MM.1S (cell line): ENCODE data around the gene SERPINA3.
"Not testable (repeated sequence)": the region's sequence is repeated elsewhere in the genome, so short reads cannot be mapped to it uniquely, and the experiment has no call there.

Experiments used
- DNase-seq: peaks from one replicate; pipeline ENCODE4 v3.0.0-alpha.2; 2015
- H2AFZ ChIP-seq: fragments of 300-600 bp; sonication (generic); 2 replicates; pipeline ENCODE4 v1.6.0; 2016; ENCODE audit warnings: antibody characterized with exemption, low read length
- H3F3A ChIP-seq: fragments of 300-600 bp; sonication (generic); 2 replicates; pipeline ENCODE4 v1.6.1; 2016; ENCODE audit warnings: mild to moderate bottlenecking, antibody characterized with exemption, low read length, moderate library complexity, mixed read lengths; ENCODE audit not compliant: insufficient read depth
- H3K27ac ChIP-seq: fragments of 300-600 bp; sonication (generic); 2 replicates; pipeline ENCODE4 v1.5.1; 2016; ENCODE audit warnings: mild to moderate bottlenecking, low read length
- H3K27me3 ChIP-seq: fragments of 300-600 bp; sonication (generic); replicated peaks from 2 replicates; pipeline ENCODE4 v1.6.0; 2016; ENCODE audit warnings: low read length; ENCODE audit not compliant: insufficient read depth
- H3K36me3 ChIP-seq: fragments of 300-600 bp; sonication (generic); replicated peaks from 2 replicates; pipeline ENCODE4 v1.6.1; 2016; ENCODE audit warnings: mild to moderate bottlenecking, low read length, mixed read lengths; ENCODE audit not compliant: insufficient read depth
- H3K4me1 ChIP-seq: fragments of 300-600 bp; sonication (generic); 2 replicates; pipeline ENCODE4 v1.6.1; 2016; ENCODE audit warnings: low read length, mixed read lengths
- H3K4me2 ChIP-seq: fragments of 300-600 bp; sonication (generic); 2 replicates; pipeline ENCODE4 v1.6.0; 2016; ENCODE audit warnings: low read depth, low read length
- H3K4me3 ChIP-seq: fragments of 300-600 bp; sonication (generic); 2 replicates; pipeline ENCODE4 v1.5.1; 2016; ENCODE audit warnings: low read length, mixed read lengths
- H3K79me2 ChIP-seq: fragments of 300-600 bp; sonication (generic); 2 replicates; pipeline ENCODE4 v1.6.1; 2016; ENCODE audit warnings: mixed run types, low read length, mixed read lengths
- H3K9ac ChIP-seq: fragments of 300-600 bp; sonication (generic); 2 replicates; pipeline ENCODE4 v1.6.1; 2016; ENCODE audit warnings: low read length, mixed read lengths
- H3K9me2 ChIP-seq: fragments of 300-600 bp; sonication (generic); replicated peaks from 2 replicates; pipeline ENCODE4 v1.6.1; 2016; ENCODE audit warnings: mild to moderate bottlenecking, low read length, mixed read lengths; ENCODE audit not compliant: insufficient read depth
- H3K9me3 ChIP-seq: fragments of 300-600 bp; sonication (generic); replicated peaks from 2 replicates; pipeline ENCODE4 v1.6.1; 2016; ENCODE audit warnings: mild to moderate bottlenecking, low read length, mixed read lengths; ENCODE audit not compliant: insufficient read depth
- H4K20me1 ChIP-seq: fragments of 300-600 bp; sonication (generic); 2 replicates; pipeline ENCODE4 v1.6.1; 2016; ENCODE audit warnings: mild to moderate bottlenecking, low read length, moderate library complexity, mixed read lengths; ENCODE audit not compliant: insufficient read depth
- CTCF ChIP-seq: fragments of 300-600 bp; sonication (generic); IDR thresholded peaks from 2 replicates; pipeline ENCODE4 v1.5.1; 2016; ENCODE audit warnings: antibody characterized with exemption, low read length, mixed read lengths
- EZH2 ChIP-seq: fragments of 300-600 bp; sonication (generic); optimal IDR thresholded peaks from 2 replicates; pipeline ENCODE3; 2017; ENCODE audit warnings: low read depth, mild to moderate bottlenecking, antibody characterized with exemption, low read length, mixed read lengths
- EZH2phosphoT487 ChIP-seq: fragments of 300-600 bp; sonication (generic); IDR thresholded peaks from 2 replicates; pipeline ENCODE4 v1.6.1; 2018; ENCODE audit warnings: antibody characterized with exemption, low read length

Gene SERPINA3

GRCh38 chr14:94575730-94576585, 36.2 kb upstream of the SERPINA3 start:
- H3K79me2 ChIP-seq = no peaks in the 10 kb centered on the region
- H3K9ac ChIP-seq = no peak overlapping the region
- no peak for TF ChIP-seq CTCF
- TF ChIP-seq EZH2 = no peak
- no peak for TF ChIP-seq EZH2phosphoT487
- H3K4me3 ChIP-seq = no peak overlapping the region
- no peaks in the 10 kb centered on the region for H3K9me3 ChIP-seq
- H3K9me2 ChIP-seq = no peaks in the 10 kb centered on the region
- no peaks in the 10 kb centered on the region for H3K27me3 ChIP-seq
- no peak for DNase-seq
- H3K4me1 ChIP-seq = no peaks in the 10 kb centered on the region
- H3K4me2 ChIP-seq = no peak overlapping the region
- no peaks in the 10 kb centered on the region for H4K20me1 ChIP-seq
- no peaks in the 10 kb centered on the region for H3K36me3 ChIP-seq
- no peak overlapping the region for H2AFZ ChIP-seq
- H3F3A ChIP-seq = no peaks in the 10 kb centered on the region
- H3K27ac ChIP-seq = no peak overlapping the region

GRCh38 chr14:94577472-94577871, 34.7 kb upstream of the SERPINA3 start:
- H3K4me1 ChIP-seq, H3K27ac ChIP-seq, H3K9me3 ChIP-seq, H3F3A ChIP-seq, H3K4me2 ChIP-seq, H3K79me2 ChIP-seq, H3K9me2 ChIP-seq, H2AFZ ChIP-seq, H4K20me1 ChIP-seq, DNase-seq, H3K27me3 ChIP-seq, H3K9ac ChIP-seq, H3K4me3 ChIP-seq, H3K36me3 ChIP-seq: not testable (repeated sequence)

- no peak overlapping the region for H2AFZ ChIP-seq
- H3K4me1 ChIP-seq = no peaks in the 10 kb centered on the region
- no peaks in the 10 kb centered on the region for H3F3A ChIP-seq
- no peaks in the 10 kb centered on the region for H4K20me1 ChIP-seq
- no peak overlapping the region for H3K9ac ChIP-seq
- no peak overlapping the region for H3K4me2 ChIP-seq
- H3K9me3 ChIP-seq = no peaks in the 10 kb centered on the region
- no peak for TF ChIP-seq EZH2
- TF ChIP-seq CTCF = no peak
- no peak for TF ChIP-seq EZH2phosphoT487
- H3K27me3 ChIP-seq = no peaks in the 10 kb centered on the region
- no peak overlapping the region for H3K4me3 ChIP-seq
- no peaks in the 10 kb centered on the region for H3K9me2 ChIP-seq
- no peak for DNase-seq
- H3K36me3 ChIP-seq = no peaks in the 10 kb centered on the region
- no peaks in the 10 kb centered on the region for H3K79me2 ChIP-seq
- no peak overlapping the region for H3K27ac ChIP-seq
These were observed 33.5 kb upstream of the SERPINA3 start for GRCh38 chr14:94578712-94579111.

- no peaks in the 10 kb centered on the region for H3K79me2 ChIP-seq
- H3K36me3 ChIP-seq = no peaks in the 10 kb centered on the region
- H3K9me2 ChIP-seq = no peaks in the 10 kb centered on the region
- H3K9me3 ChIP-seq = no peaks in the 10 kb centered on the region
- H3K9ac ChIP-seq = no peak within 1 kb of the TSS
- no peaks in the 10 kb centered on the region for H4K20me1 ChIP-seq
- H3K4me2 ChIP-seq = no peak within 1 kb of the TSS
- H3K4me1 ChIP-seq = no peaks in the 10 kb centered on the region
- no peaks in the 10 kb centered on the region for H3F3A ChIP-seq
- no peak within 1 kb of the TSS for H2AFZ ChIP-seq
- no peaks in the 10 kb centered on the region for H3K27me3 ChIP-seq
- TF ChIP-seq CTCF (no peak), EZH2phosphoT487 (no peak), EZH2 (no peak)
- no peak within 1 kb of the TSS for H3K27ac ChIP-seq
- H3K4me3 ChIP-seq = no peak within 1 kb of the TSS
- DNase-seq = no peak
These were observed 30.8 kb upstream of the SERPINA3 start, which contains the start of gene SERPINA5 for GRCh38 chr14:94581127-94581999. TSS of gene SERPINA5 (plus strand) at chr14:94581426. CDS start at chr14:94587363, 5,937 bp downstream.
